ENCODE data around the gene SAMSN1.
"Not testable (repeated sequence)": the region's sequence is repeated elsewhere in the genome, so short reads cannot be mapped to it uniquely, and the experiment has no call there.

The SAMSN1 gene

GRCh38 chr21:14527696-14528652 is 18.1 kb downstream of the SAMSN1 start:
- no peak for DNase-seq (ENCODE audit: low spot score)

GRCh38 chr21:14526836-14527695 is 19.0 kb downstream of the SAMSN1 start:
- DNase-seq (ENCODE audit: low spot score), result no peak

- DNase-seq (ENCODE audit: low spot score), result no peak
Observed at GRCh38 chr21:14526199-14526598, 19.9 kb downstream of the SAMSN1 start.

DNA sequence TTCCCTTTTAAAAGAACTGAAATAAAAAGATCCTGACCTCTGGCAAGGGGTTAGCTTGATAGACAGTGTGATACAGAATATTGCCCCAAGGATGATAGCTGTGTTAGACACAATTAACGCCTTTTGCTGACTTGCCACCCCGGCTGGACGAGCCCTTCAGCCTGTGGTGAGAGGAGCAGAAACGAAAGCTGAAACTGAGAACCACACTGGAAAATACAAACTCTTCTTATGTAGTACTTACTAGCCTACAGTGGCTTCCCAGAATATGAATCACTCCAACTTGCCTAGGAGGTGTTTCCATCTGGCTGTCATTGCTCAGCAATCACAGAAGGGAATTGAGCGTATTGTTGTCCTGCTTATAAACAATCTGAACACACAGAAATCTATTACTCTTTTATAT is 22.9 kb downstream of the SAMSN1 start:
- DNase-seq (ENCODE audit: low spot score), result no peak

DNA sequence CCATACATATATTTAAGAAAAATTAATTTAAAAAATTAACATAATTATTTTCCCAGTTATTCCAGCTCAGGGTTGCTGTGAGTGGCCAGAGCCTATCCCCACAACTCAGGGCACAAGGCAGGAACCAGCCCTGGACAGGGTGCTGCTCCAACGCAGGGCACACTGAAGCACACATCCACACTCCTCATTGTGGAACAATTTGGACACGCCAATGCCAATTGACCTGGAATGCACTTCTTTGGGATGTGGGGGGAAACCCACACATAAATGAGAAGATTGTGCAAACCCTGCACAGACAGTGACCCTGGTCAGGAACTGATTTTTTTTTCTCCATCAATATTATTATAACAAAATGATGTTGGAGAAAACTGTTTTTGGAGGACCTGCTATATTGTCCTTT is 23.4 kb downstream of the SAMSN1 start:
- DNase-seq (ENCODE audit: low spot score), result no peak

GRCh38 chr21:14520535-14520934 is 25.6 kb downstream of the SAMSN1 start:
- DNase-seq (ENCODE audit: low spot score), result no peak

GRCh38 chr21:14519000-14519399 is 27.1 kb downstream of the SAMSN1 start:
- no peak for DNase-seq (ENCODE audit: low spot score)

GRCh38 chr21:14513804-14514203 is 32.3 kb downstream of the SAMSN1 start:
- no peak for DNase-seq (ENCODE audit: low spot score)

DNA sequence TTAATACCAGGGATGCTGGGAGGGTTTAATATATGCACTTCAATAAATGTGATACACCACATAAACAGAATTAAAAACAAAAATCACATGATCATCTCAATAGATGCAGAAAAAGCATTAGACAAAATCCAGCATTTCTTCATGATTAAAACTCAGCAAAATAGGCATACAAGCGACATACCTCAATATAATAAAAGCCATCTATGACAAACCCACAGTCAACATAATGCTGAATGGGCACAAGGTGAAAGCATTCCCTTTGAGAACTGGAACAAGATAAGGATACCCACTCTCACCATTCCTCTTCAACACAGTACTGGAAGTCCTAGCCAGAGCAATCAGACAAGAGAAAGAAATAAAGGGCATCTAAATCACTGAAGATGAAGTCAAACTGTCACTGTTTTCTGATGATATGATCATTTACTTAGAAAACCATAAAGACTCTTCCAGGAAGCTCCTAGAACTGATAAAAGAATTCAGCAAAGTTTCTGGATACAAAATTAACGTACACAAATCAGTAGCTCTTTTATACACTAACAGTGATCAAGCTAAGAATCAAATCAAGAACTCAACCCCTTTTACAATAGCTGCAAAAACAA is 39.2 kb downstream of the SAMSN1 start:
- DNase-seq (ENCODE audit: low spot score), result not testable (repeated sequence)

- no peak for DNase-seq (ENCODE audit: low spot score)
Observed at GRCh38 chr21:14500873-14501272, 45.2 kb downstream of the SAMSN1 start.

DNA sequence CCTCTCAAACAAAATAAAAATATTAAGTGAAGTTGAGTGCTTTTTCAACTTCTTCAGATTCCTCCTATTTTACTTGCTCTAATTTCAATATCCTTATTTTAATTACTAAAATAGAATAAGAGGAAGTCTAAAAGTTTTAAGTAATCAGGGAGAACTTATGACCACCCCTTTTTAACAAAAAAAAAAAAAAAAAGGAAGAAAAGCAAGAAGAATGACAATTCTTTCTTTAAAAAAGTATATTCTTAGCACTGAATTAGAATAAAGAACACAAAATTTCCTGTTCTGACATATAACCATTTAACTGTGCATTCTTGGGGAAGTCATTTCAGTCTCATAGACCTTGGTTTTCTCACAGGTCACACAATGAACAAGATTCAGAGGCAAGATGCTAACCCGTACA is 46.8 kb downstream of the SAMSN1 start:
- DNase-seq (ENCODE audit: low spot score), result no peak

DNA sequence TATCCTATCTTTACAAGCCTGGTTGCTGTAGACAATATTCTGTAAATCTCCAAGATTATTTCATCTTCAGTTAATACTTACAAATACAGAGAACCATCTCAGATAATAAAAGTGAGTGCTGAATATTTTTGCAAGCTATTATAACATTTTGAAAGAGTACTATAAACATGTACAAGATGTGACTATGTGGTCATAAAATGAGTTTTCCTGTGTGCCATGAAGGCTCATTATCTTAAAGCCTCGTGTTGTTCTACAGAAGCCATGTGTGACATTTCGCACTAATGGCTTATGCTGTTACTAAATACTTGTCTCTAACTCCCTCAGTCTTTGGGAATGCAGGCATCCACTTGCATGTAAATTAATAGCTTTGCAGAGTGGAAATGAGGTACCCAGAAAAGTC is 48.3 kb downstream of the SAMSN1 start:
- no peak for DNase-seq (ENCODE audit: low spot score)

DNA sequence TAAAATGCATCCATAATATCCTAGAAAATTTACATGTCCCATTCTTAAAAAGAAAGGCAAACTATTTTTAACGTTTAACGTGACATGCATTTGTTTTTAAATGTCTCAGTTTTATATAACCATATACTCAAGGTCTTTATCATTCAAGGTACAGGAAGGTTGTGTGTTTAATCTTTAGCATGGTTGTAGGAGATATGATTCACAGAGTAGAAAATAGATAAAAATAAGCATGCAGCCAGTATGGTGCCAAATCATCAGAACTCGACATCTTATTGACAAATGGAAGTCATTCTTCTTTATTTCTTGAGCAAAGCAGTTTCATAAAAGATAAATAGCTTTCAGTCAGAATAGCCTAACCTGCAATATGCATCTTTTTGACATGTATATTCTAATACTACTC is 51.0 kb downstream of the SAMSN1 start:
- DNase-seq (ENCODE audit: low spot score), result no peak

- DNase-seq (ENCODE audit: low spot score), result not testable (repeated sequence)
Observed at GRCh38 chr21:14494181-14494580, 51.9 kb downstream of the SAMSN1 start.

DNA sequence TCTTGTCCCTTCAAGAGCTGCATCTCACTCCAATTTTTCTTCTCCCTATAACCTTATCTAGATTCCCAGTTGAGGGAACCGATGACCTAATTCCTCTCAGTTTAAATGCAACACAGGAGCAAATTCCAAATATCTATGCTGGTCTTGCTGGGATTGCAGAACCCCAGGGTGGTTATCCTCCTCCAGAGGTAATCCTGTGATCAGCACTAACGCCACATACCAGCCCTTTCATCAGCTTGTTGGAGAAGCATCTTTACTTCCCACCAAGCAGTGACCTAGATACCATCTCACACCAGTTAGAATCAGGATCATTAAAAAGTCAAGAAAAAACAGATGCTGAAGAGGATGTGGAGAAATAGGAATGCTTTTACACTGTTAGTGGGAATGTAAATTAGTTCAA is 52.4 kb downstream of the SAMSN1 start:
- DNase-seq (ENCODE audit: low spot score), result no peak

GRCh38 chr21:14492931-14493330 is 53.2 kb downstream of the SAMSN1 start:
- no peak for DNase-seq (ENCODE audit: low spot score)

- DNase-seq (ENCODE audit: low spot score), result no peak
Observed at GRCh38 chr21:14491269-14491681, 54.8 kb downstream of the SAMSN1 start.

DNA sequence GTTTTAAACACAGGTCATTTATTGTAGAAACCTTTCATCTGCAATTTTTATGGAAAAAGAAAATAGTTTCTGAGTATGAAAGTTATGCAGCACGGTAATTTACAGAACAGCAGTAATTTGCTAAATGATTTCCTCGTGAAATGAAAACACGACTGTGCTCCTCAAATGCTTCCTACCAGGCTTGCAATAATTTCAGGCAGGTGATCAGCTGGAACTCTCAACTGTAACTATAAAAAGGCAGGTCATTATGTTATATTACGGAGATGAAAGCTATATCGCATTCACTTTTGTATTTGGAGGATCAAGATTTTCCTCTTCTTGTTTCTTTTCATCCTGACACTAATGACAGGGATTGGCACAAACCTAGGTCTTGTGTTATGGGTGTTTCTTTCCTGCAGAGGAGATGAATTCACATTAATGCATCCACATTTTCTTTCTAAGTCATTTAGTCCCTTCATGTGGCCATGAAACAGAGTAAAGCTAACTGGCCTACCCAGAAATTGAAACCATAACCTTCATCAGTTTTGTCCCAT is 57.4 kb downstream of the SAMSN1 start:
- DNase-seq (ENCODE audit: low spot score), result no peak

- no peak for DNase-seq (ENCODE audit: low spot score)
Observed at GRCh38 chr21:14487490-14488432, 58.4 kb downstream of the SAMSN1 start.

DNA sequence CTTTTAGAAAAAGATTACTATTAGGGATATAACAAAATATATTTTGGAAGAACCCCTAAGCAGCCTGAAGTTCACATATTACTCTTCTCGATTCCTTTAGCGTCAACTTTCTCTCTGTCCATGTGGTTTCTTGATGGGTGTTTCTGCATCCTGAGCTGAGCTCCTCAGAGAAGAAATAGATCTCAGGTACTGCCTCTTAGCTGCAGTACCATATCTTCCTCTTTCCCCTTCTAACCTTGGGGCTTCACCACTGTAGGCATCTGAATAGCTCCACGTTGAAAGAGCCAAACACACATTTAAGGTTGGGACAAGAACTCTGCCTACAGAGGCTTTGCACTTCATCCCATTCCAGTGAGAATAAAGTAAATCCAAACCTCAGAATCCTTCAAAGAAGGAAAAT is 59.2 kb downstream of the SAMSN1 start:
- DNase-seq (ENCODE audit: low spot score), result no peak

All from kidney capillary endothelial cell (primary cell).